GM23248 (cell line): ENCODE data around the gene HLCS. TPM values are rescaled to one million over a fixed set of nuclear protein-coding genes. Genes with fewer than 3 reads are reported as not detected.

Source experiments
- DNase-seq: peaks from one replicate; pipeline ENCODE4 v3.0.0-alpha.2; 2015
- H2AFZ ChIP-seq: fragments of 200-600 bp; sonication (generic); 2 replicates; pipeline ENCODE4 v1.6.1; 2016; ENCODE audit warnings: antibody characterized with exemption
- H3F3A ChIP-seq: fragments of 200-600 bp; sonication (generic); 2 replicates; pipeline ENCODE4 v1.6.1; 2016; ENCODE audit warnings: mild to moderate bottlenecking, antibody characterized with exemption, mixed run types; ENCODE audit not compliant: insufficient read depth
- H3K27ac ChIP-seq: fragments of 200-600 bp; sonication (generic); 2 replicates; pipeline ENCODE4 v1.5.1; 2016; ENCODE audit warnings: mild to moderate bottlenecking
- H3K27me3 ChIP-seq: fragments of 200-600 bp; sonication (generic); replicated peaks from 2 replicates; pipeline ENCODE4 v1.6.1; 2016; ENCODE audit warnings: mild to moderate bottlenecking; ENCODE audit not compliant: insufficient read depth
- H3K36me3 ChIP-seq: fragments of 200-600 bp; sonication (generic); 2 replicates; pipeline ENCODE4 v1.6.1; 2016; ENCODE audit warnings: low read depth, mild to moderate bottlenecking
- H3K4me1 ChIP-seq: fragments of 200-600 bp; sonication (generic); 2 replicates; pipeline ENCODE4 v1.6.1; 2016; ENCODE audit warnings: mild to moderate bottlenecking; ENCODE audit not compliant: insufficient read depth
- H3K4me2 ChIP-seq: fragments of 200-600 bp; sonication (generic); one replicate; pipeline ENCODE4 v1.6.1; 2016; ENCODE audit warnings: mild to moderate bottlenecking; ENCODE audit not compliant: unreplicated experiment
- H3K4me3 ChIP-seq: fragments of 200-600 bp; sonication (generic); 2 replicates; pipeline ENCODE4 v1.5.1; 2016; ENCODE audit warnings: mild to moderate bottlenecking
- H3K79me2 ChIP-seq: fragments of 200-600 bp; sonication (generic); 2 replicates; pipeline ENCODE4 v1.6.1; 2016; ENCODE audit warnings: mild to moderate bottlenecking; ENCODE audit not compliant: insufficient read depth
- H3K9ac ChIP-seq: fragments of 200-600 bp; sonication (generic); 2 replicates; pipeline ENCODE4 v1.6.1; 2016; ENCODE audit warnings: mild to moderate bottlenecking
- H3K9me2 ChIP-seq: fragments of 200-600 bp; sonication (generic); 2 replicates; pipeline ENCODE4 v1.6.1; 2016; ENCODE audit warnings: mixed run types, mild to moderate bottlenecking, moderate library complexity; ENCODE audit not compliant: insufficient read depth
- H3K9me3 ChIP-seq: fragments of 200-600 bp; sonication (generic); one replicate; pipeline ENCODE4 v1.6.1; 2017; ENCODE audit warnings: low read depth
- H4K20me1 ChIP-seq: fragments of 200-600 bp; sonication (generic); 2 replicates; pipeline ENCODE4 v1.6.0; 2016; ENCODE audit not compliant: insufficient read depth
- EZH2 ChIP-seq: fragments of 200-600 bp; sonication (generic); IDR thresholded peaks from 2 replicates; pipeline ENCODE4 v1.6.1; 2018; ENCODE audit warnings: antibody characterized with exemption, mild to moderate bottlenecking; ENCODE audit not compliant: insufficient read depth, poor library complexity, severe bottlenecking
- EZH2phosphoT487 ChIP-seq: fragments of 200-600 bp; sonication (generic); IDR thresholded peaks from 2 replicates; pipeline ENCODE4 v1.6.1; 2018; ENCODE audit warnings: antibody characterized with exemption, moderate library complexity, mild to moderate bottlenecking, low read depth; ENCODE audit not compliant: insufficient read depth
- WGBS, 2 experiments: methylation state at CpG; one replicate each; pipeline ENCODE4 v1.1.6; 2015 to 2017; ENCODE audit warnings: low lambda C conversion rate in 2 of 2, low coverage in 1 of 2; ENCODE audit errors: missing lambda C conversion rate in 2 of 2; 5-methylcytosine and 5-hydroxymethylcytosine counted together
- in situ Hi-C: fragments of 300-500 bp; cut with MboI; formaldehyde crosslinking; loops from 2 replicates; pipeline ENCODE4 v1.15.0; 2020
- polyA plus RNA-seq: library from polyadenylated mRNA; unstranded; fragments of >200 nt; fragmentation: Nextera tagmentation; extraction: Ambion mirVana; gene quantifications from 2 replicates; pipeline ENCODE4 v1.2.1, GENCODE V29; 2016
- small RNA-seq: library from RNA; depleted of rRNA; stranded (forward); fragments of <200 nt; gene quantifications from one replicate; pipeline ENCODE3, GENCODE V24; 2014; ENCODE audit warnings: low read depth, low replicate concordance
- total RNA-seq: library from RNA; depleted of rRNA; stranded (reverse); fragments of >200 nt; shearing (Covaris generic); gene quantifications from 2 replicates; pipeline ENCODE4 v1.2.3, GENCODE V29; 2014; rRNA removed

HLCS gene
- total and polyA plus RNA-seq, 2 experiments from 2014 or later, result 21.4 to 42.5 TPM

GRCh38 chr21:36700971-36701755 is 265.3 kb downstream of the HLCS start:
- H3K4me1 ChIP-seq, result no peaks in the 10 kb centered on the region
- H4K20me1 ChIP-seq, result no peaks in the 10 kb centered on the region
- H3K79me2 ChIP-seq, result no peaks in the 10 kb centered on the region
- H3K4me2 ChIP-seq, result no peak overlapping the region
- H3K4me3 ChIP-seq, result no peak overlapping the region
- peaks cover 94% of the 10 kb centered on the region for H3K27me3 ChIP-seq
- H3K9me3 ChIP-seq, result no peaks in the 10 kb centered on the region
- no peaks in the 10 kb centered on the region for H3K36me3 ChIP-seq
- no peaks in the 10 kb centered on the region for H3F3A ChIP-seq
- in situ Hi-C loops, result no loop called here
- 0 to 3% methylated on average over 54 to 60 of the region's 65 CpGs for WGBS, 2 experiments
- H3K9ac ChIP-seq, result no peak overlapping the region
- no peaks in the 10 kb centered on the region for H3K9me2 ChIP-seq
- no peak overlapping the region for H2AFZ ChIP-seq
- TF ChIP-seq EZH2 (no peak), EZH2phosphoT487 (no peak)
- no peak overlapping the region for H3K27ac ChIP-seq
- no peak for DNase-seq

Small RNA genes lying within 50 kb of the gene (small RNA-seq; reads per million reads assigned to genes)
- gene RF00019 (not detected), gene RNA5SP491 (not detected)

Other genes with a start within 250 kb of the HLCS start
- not detected in 2 replicates for gene RIPPLY3, start 40.0 kb upstream of the HLCS start, total RNA-seq
- not detected in 2 replicates for gene RIPPLY3, start 40.0 kb upstream of the HLCS start, polyA plus RNA-seq
- gene PIGP, start 106.4 kb upstream of the HLCS start, total RNA-seq, result 15.1 and 19.0 TPM in 2 replicates
- 59.9 and 66.9 TPM in 2 replicates for gene PIGP, start 106.4 kb upstream of the HLCS start, polyA plus RNA-seq
- 204 and 244 TPM in 2 replicates for gene TTC3, start 106.6 kb upstream of the HLCS start, total RNA-seq
- 206 and 216 TPM in 2 replicates for gene TTC3, start 106.6 kb upstream of the HLCS start, polyA plus RNA-seq